A204.1 (cell line): ENCODE data around the gene GNAT3.

Source experiments
- FAIRE-seq: peaks from 2 replicates; lab custom pipeline; 2012; peaks lifted over from hg19 to GRCh38; lab: Jason Lieb, UNC

Gene GNAT3

DNA sequence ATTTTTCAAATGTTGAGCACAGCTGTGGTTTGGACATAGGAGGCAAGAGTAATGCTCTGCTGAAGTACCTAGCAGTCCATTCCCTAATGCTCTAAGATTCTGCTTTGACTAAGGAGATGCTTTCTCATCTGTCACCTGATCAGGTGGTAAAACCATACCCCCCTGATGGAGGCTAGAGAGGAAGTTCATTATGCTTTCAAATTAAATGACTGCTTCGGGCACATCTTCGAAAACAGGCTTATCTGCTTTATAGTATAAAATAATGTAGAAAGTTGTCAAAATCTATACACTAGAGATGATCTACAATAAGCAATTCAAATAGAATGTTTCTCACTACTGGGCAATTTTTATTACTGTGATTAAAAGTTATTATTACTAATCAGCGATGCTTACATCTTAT lies at the start of gene GNAT3:
Gene GNAT3, minus strand, starts transcription at position 101 of the 400 bp plus-strand sequence. CDS start 138 bp downstream, outside the sequence.
- FAIRE-seq = no peak

DNA sequence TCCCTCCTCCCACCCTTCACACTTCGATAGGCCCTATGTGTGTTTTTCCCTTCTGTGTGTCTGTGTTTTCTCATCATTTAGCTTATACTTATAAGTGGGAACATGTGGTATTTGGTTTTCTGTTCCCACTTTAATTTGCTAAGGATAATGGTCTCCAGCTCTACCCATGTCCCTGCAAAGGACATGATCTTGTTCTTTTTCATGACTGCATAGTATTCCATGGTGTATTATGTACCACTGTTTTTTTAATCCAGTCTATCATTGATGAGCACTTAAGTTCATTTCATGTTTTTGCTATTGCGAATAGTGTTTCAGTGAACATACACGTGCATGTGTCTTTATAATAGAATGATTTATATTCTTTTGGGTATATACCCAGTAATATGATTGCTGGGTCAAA lies 46.3 kb upstream of the GNAT3 start:
- FAIRE-seq = no peak

DNA sequence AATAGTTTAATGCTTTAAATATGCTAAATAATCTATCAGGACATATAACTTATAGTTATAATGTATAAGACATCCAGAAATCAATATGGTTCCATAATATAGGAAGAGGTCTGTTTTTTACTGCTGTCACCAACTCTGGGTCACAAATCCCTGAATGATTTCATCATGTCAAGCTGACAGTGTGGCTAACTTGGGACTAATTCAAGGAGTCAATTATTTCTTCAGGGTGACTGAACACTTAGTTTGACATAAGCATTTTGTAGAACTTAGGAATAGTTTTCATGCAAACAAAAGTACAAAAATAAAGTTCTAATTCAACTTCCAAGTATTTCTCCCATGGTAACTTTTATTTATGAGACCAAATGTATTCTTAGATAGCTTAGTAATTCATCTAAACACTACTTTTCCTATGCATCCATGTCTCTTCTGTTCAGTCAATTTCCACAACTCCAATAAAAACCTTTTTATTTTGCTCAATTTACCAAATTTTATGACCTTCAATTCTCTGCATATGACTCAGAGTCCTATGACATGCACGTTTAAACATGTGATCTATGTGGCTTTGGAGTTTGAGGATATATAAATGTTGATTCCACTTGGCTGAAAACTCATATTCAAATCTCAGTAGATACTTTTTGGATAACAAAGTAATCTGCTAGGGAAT lies 40.3 kb upstream of the GNAT3 start:
- FAIRE-seq = no peak

DNA sequence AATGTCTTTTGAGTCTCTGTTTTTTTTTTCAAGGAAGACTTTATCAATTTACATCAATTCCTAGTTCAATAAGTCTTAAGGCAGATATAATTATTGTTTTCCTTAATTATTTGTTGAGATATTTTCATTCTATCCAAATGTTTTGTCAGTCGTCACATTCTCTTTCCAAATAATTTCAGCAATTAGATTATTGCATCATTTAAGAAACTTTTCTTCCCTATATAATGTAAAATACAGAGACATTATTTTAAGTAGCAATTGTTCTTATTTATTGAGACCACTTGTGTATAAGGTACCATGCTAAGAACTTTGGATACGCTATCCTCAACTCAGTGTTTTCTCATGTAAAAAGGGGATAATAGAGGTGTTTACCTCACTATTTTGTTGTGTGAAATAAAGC lies 38.1 kb upstream of the GNAT3 start:
- no peak for FAIRE-seq

DNA sequence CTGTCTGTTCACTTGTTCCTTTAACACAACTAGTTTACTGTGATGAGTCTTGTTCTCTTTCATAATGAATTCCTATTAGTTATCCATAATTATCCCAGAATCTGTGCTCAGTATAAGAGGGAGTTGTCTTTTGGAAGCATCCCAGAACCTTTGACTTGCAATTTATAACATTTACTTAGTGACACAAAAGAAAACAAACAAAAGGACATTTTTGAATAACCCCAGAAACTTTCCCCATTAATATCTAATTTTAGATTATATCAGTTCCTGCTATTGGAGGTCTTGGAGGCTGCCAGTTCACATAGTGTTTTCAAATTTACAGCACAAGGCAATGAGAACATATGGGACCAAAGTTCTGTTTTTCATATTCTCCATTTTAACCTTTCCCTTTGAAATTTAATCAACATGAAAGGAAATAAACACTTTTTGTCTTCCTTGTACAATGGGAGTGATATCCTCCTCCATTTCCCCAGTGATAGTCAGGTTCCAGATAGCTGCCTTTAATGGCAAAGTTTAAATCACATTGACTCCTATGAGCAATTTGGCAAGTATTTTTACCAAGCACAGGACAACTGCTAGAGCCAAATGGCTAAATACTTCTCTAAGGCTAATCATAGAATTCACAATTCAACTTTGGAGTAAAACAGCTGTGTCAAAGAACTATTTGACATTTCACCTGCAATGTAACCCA lies 37.1 kb upstream of the GNAT3 start:
- no peak for FAIRE-seq

DNA sequence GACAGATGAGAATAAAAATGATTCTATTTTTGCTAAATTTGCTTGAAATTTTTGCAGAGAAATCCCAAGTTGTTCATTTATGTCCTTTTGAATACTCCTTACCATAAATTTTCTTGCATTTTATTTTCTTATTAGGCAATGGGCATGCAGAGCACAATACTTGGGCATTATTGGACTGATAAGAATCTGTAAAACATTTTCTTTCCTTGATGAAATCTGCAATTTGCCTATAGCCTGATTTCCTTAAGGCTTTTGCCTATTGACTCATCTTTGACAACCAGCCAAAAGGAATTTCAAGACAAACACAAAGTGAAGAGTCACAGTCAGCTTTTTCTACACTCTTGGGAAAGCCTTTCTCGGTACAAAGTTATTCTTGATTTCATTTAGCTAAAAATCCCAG lies 30.5 kb upstream of the GNAT3 start:
- FAIRE-seq = no peak

DNA sequence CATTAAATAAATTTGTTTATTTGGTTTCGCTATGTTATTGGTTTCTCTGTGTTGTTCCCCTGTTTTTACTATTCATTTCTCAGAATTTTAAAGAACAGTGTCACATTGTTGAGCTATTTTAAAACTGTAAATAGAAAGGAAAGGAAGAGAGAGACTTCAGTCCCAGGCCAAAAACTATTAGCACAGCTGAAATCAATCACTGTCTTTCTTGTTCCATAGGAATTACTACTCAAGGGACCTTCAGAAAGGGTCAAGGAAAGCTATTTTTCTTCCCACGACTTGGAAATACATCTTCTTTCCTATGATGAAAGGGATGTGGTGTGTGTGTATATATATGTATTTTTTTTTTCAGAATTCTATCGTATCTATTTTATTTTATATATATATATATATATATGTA lies 29.0 kb upstream of the GNAT3 start:
- FAIRE-seq = no peak

DNA sequence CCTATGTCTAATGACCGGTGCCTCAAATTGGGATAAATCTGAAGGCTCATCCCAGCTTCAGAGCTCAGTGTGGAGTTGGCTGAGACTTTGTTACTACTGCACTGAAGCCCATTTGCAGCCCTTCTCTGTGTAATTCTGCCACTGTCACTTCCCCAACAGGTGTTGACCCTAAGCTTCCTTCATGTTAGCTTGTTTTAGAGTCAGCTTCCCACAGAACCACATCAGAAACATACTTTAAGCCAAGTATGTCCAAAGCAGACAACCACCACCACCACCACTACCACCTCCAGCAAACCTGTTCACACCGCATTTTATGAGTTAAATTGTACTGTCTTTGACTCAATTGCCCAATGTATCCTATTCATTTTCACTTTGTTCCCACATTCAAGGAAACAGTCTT lies 25.2 kb upstream of the GNAT3 start:
- no peak for FAIRE-seq

DNA sequence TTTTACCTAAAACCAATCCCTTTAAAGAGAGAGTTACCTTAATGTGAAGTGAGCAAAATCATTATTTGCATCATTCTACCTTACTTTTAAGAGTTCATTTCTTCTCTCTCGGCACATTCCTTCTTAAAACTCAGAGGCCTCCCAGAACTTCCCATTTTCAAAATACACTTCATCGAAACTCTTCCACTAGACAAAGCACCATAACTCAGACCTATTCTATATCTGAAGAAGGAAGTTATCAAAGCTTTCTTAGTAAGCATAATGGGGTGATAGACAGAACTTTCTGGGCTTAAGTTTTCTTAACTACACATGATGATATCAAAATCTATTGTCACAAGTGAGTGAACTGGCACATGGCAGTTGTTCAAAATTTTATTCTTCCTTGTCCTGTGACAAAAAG lies 24.6 kb upstream of the GNAT3 start:
- FAIRE-seq = no peak

DNA sequence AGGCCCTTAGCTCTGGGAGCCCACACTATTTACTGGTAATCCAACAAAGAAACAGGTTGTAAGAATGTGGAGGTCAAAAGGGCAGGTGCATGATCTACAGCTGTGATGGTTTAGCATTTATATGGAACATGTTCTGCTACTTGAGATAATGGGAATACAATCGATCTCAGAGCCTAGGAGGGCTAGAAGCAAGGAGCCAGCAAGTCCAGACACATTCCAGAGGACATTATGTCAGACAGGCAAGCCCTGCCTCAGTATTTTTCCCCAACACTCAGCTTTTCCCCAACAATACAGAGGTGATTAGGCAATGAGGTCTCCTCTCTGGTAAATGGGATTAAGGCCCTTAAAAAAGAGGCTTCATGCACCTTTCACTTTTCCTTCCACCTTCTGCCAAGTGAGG lies 21.4 kb upstream of the GNAT3 start:
- FAIRE-seq = no peak

DNA sequence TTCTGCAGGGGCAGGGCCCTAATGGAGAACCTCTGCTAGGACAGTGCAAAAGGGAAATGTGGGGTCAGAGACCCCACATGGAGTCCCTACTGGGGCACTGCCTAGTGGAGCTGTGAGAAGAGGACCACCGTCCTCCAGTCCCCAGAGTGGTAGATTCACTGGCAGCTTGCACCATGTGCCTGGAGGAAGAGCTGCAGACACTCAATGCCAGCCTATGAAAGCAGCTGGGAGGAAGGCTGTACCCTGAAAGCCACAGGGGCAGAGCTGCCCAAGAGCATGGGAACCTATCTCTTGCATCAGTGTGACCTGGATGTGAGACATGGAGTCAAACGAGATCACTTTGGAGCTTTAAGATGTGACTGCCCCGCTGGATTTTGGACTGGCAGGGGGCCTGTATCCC lies 20.3 kb upstream of the GNAT3 start:
- FAIRE-seq = no peak

DNA sequence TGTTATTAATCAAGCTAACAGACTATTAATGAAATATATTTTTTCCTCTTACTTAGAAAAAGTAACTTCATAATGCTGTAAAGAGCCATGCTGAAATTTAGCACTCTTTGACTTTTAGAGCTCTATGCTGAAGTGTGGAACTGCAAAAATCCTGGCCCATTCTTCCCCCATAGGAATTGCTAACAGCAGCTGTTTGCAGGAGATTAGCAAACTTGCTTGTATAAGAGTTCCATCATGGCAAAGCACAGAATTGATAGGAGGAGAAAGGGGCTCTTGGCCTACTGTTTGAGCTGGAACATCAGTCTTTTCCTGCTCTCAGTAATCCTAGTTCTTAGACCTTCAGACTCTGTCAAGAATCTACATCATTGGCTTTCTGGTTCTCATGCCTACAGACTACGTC lies 18.3 kb upstream of the GNAT3 start:
- no peak for FAIRE-seq

DNA sequence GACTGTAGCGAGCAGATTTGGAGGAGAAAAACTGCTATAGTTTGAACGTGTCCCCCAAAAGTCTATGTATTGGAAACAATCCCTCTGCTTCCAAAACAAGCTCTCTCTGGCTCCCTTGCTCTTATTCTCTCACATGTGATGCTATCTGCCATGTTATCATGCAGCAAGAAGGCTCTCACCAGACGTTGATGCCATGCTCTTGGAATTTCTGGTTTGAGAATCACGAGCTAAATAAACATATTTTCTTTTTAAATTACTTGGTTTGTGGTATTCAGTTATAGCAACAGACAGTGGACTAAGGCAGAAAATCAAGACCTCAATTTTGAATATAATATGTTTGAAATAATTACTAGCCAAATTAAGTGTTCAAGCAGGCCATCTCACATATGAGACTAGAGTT lies 17.5 kb upstream of the GNAT3 start:
- FAIRE-seq = no peak

DNA sequence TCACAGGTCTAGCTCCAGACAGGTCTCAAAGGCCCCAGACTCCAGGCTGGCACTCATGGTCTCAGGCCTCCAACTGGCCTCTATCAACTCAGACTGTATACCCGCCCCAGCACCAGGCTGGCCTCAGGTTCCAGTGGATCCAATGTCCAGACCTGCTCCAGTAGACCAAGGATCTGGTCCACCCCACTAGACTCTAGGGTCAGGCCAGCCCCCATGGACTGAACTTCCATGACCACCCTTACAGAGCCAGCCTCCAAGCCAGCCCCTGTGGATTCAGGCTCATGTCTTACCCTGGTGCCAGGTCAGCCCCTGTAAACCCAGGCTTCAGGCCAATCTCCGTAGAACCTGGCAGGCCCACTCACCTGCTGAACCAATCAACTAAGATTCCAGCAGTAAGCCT lies 16.8 kb upstream of the GNAT3 start:
- FAIRE-seq = no peak

DNA sequence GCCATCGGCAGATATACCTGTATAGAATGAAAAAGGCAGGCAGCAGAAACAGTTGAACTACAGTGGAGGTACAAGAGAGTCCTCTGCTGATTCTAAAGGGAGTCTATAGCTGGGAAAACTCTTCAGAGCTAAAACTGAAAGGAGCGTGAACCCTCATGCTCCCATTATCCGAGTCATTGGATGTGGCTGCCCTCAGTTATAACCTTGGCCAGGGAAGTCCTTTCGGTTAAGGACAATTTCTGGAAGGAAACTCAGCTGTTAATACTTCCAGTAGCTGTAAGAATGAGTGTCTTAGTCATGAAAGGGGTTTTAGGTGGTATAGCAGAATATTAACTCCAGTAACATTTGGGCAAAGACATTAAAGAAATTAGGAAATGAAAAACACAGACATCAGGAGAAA lies 14.6 kb upstream of the GNAT3 start:
- FAIRE-seq = no peak

DNA sequence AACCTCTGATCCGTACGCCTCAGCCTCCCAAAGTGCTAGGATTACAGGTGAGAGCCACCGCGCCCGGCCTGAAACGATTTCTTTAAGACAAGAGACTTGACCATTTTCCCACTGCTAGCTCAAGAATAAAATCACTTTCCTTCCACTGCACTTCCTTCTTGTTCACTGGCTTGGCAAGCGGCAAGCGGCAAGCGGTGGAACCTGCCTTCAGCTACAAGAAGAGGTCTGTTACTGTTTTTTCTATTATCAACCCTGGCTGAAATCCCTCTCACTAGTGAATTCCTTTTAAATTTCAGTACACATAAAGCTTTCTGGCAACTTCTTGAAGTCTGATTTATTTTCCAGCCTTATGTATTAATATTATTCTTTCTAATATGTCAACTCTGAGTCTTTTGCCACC lies 12.8 kb upstream of the GNAT3 start:
- no peak for FAIRE-seq

DNA sequence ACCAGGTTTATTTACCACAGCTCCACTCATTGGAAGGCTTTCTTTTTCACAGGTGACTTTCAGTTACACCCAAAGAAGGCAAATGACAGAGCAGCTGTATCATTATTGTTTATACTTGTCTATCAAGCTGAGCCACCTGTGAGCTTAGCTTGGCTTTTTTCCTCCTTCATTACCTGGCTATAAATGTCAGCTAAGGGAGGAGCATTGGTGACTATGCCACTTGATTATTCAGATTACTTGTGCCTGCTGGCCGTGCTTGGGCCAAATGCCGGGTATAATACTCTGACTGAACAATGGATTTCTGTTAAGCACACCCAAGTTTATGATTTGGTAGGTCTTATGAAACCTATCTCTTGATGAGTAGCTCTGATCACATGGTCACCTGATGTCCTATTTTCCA lies 9.9 kb upstream of the GNAT3 start:
- FAIRE-seq = no peak

DNA sequence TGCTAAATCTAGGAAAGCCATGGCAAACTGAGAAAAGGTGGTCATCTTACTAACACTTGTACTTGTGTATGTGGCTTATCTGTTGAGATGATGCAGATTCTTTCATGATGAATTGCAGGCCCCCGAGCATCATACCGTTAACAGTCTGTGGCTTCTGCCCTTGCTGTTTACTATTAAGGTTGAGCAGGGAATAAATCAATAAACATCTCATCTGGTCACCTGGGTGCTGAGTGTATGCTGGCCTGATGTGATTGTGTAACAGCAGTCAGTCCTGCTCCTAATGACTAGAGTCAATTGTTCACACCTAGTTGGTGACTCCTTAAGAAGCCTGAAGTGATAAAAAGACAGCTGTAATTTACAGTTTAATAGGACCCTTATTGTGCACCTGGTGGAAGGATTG lies 8.3 kb upstream of the GNAT3 start:
- FAIRE-seq = no peak

DNA sequence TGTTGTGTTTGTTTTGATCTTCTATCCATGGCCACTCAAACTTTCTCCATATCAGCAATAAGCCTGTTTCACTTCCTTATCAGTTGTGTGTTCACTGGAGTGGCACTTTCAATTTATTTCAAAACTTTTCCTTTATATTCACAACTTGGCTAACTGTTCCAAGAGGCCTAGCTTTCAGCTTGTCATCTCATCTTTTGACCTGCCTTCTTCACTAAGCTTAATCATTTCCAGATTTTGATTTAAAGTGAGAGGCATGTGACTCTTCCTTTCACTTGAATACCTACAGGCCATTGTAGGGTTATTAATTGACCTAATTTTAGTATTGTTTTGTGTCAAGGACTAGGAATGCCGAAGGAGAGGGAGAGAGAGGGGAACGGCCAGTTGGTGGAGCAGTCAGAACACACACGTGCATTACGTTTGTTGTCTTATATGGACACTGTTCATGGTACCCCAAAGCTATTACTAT lies 5.5 kb upstream of the GNAT3 start:
- FAIRE-seq = no peak

DNA sequence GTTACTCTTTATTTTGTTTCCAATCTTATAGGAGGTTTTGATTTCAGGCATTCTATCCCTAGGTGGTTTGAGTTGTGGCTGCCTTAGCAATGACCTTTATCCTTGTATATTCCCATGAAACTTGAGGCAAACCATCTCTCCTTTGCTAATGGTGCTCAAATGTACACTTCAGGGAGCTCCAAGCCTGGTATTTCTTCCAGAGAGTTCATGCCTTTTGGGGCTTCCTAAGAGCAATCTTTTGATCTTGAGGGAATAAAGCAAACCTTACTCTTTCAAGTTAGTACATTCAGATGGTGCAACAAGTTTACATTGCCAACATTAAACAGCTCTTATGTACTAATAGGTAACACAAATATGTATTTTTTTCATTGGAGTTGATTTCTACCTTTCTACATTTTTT lies 3.4 kb upstream of the GNAT3 start:
- no peak for FAIRE-seq

DNA sequence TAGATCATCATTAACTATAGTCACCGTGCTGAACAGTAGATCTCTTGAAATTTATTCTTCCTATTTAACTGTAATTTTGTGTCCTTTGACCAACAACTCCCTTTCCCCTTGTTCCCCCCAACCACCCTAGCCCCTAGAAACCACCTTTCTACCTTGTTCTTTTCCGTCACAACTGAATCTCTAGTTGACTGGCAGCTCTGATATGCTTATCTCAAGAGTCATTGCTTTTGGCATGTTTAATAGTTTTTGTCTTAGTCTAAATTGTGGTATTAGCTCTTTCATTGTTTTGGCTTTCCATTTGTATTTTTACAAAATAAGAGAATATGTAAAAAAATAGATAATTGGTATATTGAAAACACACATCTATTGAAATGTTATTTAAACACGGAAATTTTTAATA lies 1.8 kb downstream of the GNAT3 start:
- FAIRE-seq = no peak

DNA sequence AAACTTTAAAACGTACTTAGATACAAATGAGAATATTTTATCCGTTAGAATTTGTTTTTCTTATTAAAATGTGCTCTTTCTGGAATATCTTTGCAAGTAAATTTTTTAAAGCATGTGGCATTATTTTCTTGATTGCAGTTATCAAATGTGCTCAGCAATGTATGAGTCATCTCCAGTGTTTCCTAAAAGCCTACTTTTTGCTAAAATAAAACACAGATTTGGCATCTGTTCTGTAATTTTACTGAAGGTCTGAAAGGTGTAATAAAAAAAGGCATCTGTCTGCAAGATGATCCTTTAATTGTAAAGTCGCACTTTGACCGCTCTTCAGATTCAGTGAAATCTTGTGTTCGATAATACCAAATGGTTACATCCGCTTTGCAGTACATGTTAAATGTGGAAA lies 3.4 kb downstream of the GNAT3 start:
- FAIRE-seq = no peak

DNA sequence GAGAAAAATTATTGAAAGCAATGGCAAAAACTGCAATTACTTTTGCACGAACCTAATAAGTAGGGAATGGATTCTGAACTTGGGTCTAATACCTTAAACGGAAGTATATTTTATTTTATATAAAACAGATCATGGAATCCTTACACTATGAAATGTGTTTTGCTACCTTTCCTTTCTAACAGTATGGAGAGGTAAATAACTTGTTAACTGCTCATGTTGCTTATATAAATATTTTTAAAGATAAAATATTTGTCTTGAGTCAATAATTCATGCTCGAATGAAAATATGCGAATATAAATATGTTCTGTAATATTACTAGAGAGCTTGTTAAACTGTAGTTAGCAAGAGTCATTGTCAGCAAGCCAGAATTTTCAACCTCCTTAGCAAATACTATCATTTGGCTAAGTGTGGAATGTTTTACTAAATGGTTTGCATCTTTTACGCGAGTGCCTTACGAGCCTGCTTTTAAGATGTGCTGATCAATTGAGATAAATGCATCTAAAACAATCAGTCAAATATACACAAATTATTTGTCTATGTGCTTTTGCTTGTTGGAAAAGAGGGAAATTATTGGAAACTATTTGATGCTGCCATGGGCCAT lies 5.9 kb downstream of the GNAT3 start:
- no peak for FAIRE-seq

DNA sequence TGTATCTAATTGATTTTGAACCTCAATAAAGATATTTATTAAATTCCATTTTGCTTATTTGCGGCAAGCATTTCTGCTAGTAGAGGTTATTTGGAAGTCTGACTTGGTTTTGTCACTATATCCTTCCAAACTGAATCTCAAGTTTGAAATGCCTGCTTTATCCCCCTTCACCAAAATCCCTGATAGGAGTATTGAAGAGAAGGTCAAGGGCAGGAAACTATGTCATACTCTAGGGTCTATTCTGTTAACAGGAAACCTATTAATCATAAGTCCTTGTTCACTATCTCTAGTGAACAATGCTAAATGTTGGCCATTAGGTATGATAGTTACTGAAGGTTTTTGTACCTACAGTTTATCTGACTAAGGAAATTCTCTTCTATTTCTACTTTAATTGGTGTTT lies 11.5 kb downstream of the GNAT3 start:
- FAIRE-seq = no peak
